SH-SY5Y (cell line): ENCODE measurements around the gene RAX.

Experiments
- GATA2 ChIP-seq: IDR thresholded peaks from 2 replicates; pipeline ENCODE4 v1.6.1; 2011; ENCODE audit warnings: mild to moderate bottlenecking, low read depth, low read length
- GATA3 ChIP-seq: IDR thresholded peaks from 2 replicates; pipeline ENCODE4 v1.6.1; 2011; ENCODE audit warnings: low read depth, mild to moderate bottlenecking, low read length, moderate library complexity

GRCh38 chr18:59274533-59274928 lies 1.3 kb upstream of the RAX start:
- TF ChIP-seq GATA2 (no peak), GATA3 (no peak)
